A549 (cell line): ENCODE results near the gene AKAP17A. TPM values are rescaled to one million over a fixed set of nuclear protein-coding genes. Genes with fewer than 3 reads are reported as not detected.

Experiments
- ATAC-seq, 2 experiments: fragments of 200-7000 bp in 1 of 2; fragments of >200 bp in 1 of 2; cut with Nextera tagmentation in 1 of 2; cut with Tn5 transposase in 1 of 2; 3 replicates each; pipeline versions ENCODE4 v1.8.0 to v1.9.1; 2018 to 2020; ENCODE audit warnings: mild to moderate bottlenecking in 1 of 2, moderate library complexity in 1 of 2
- CTCF ChIA-PET: fragments of 300-600 bp; sonication (Branson Sonifier 250); formaldehyde crosslinking; extraction: SDS; loops from one replicate; lab custom pipeline; 2021; ENCODE audit warnings: antibody characterized with exemption, inconsistent platforms; lab: Yijun Ruan, JAX
- POLR2A ChIA-PET: fragments of 350-600 bp; formaldehyde crosslinking; extraction: SDS; loops from one replicate; lab custom pipeline; 2021; ENCODE audit warnings: antibody characterized with exemption, inconsistent platforms; lab: Yijun Ruan, JAX
- DNase-seq, 2 experiments: peaks; one replicate each; pipeline versions ENCODE4 v3.0.0 to v3.0.0-alpha.2; 2011 to 2016; ENCODE audit warnings: low read depth in 1 of 2, low spot score in 1 of 2
- FAIRE-seq: peaks from 2 replicates; lab custom pipeline; 2011; peaks lifted over from hg19 to GRCh38; lab: Jason Lieb, UNC
- H3K27ac ChIP-seq, 2 experiments: fragments of >200 bp; sonication (Bioruptor Twin); formaldehyde crosslinking; 3 replicates each; pipeline ENCODE4 v1.5.1; 2016 to 2017
- H3K4me1 ChIP-seq: fragments of >200 bp; sonication (Bioruptor Twin); formaldehyde crosslinking; 3 replicates; pipeline ENCODE4 v1.6.1; 2016
- H3K4me2 ChIP-seq: fragments of >200 bp; sonication (Bioruptor Twin); formaldehyde crosslinking; 3 replicates; pipeline ENCODE4 v1.6.1; 2016
- H3K4me3 ChIP-seq: fragments of >200 bp; sonication (Bioruptor Twin); formaldehyde crosslinking; 3 replicates; pipeline ENCODE4 v1.5.1; 2016
- H3K9me3 ChIP-seq: fragments of >200 bp; sonication (Bioruptor Twin); formaldehyde crosslinking; 3 replicates; pipeline ENCODE4 v1.6.1; 2016
- BCL3 ChIP-seq: fragments of >200 bp; sonication (Bioruptor Twin); formaldehyde crosslinking; IDR thresholded peaks from 3 replicates; pipeline ENCODE4 v1.6.1; 2016
- BHLHE40 ChIP-seq: IDR thresholded peaks from 2 replicates; pipeline ENCODE4 v1.6.1; 2012; ENCODE audit warnings: low read depth, low read length, inconsistent platforms
- CBX2 ChIP-seq: fragments of 200-600 bp; sonication (generic); IDR thresholded peaks from 2 replicates; pipeline ENCODE4 v1.6.1; 2016; ENCODE audit warnings: low read depth, mild to moderate bottlenecking, borderline replicate concordance
- CBX8 ChIP-seq: fragments of 200-600 bp; sonication (generic); IDR thresholded peaks from 2 replicates; pipeline ENCODE4 v1.6.1; 2016
- CHD2 ChIP-seq: fragments of 150-350 bp; IDR thresholded peaks from 2 replicates; pipeline ENCODE4 v1.6.1; 2014; ENCODE audit warnings: low read length; ENCODE audit not compliant: partially characterized antibody
- EHF ChIP-seq: fragments of 250-450 bp; sonication (Bioruptor Pico); IDR thresholded peaks from 2 replicates; pipeline ENCODE4 v1.5.0; 2020; ENCODE audit warnings: mild to moderate bottlenecking
- ESRRA ChIP-seq: fragments of 150-350 bp; IDR thresholded peaks from 2 replicates; pipeline ENCODE4 v1.6.1; 2014; ENCODE audit warnings: mild to moderate bottlenecking, low read length, borderline replicate concordance
- FOSB ChIP-seq: fragments of 250-450 bp; sonication (Bioruptor Pico); IDR thresholded peaks from 2 replicates; pipeline ENCODE4 v1.5.0; 2020; ENCODE audit warnings: mild to moderate bottlenecking, moderate library complexity
- FOSL2 ChIP-seq, 2 experiments: fragments of 450-650 bp in 1 of 2; fragments of >200 bp in 1 of 2; sonication (Bioruptor Twin) in 1 of 2; formaldehyde crosslinking; IDR thresholded peaks; 2 replicates each; pipeline versions ENCODE4 v1.5.0 to v1.6.1; 2016 to 2020; ENCODE audit warnings: mild to moderate bottlenecking in 1 of 2, moderate library complexity in 1 of 2
- HEYL ChIP-seq: fragments of 250-450 bp; sonication (Bioruptor Pico); IDR thresholded peaks from 2 replicates; pipeline ENCODE4 v1.8.0; 2021; ENCODE audit warnings: mild to moderate bottlenecking, moderate library complexity
- HOXB5 ChIP-seq: fragments of 250-450 bp; sonication (Bioruptor Pico); IDR thresholded peaks from 2 replicates; pipeline ENCODE4 v1.5.0; 2020; ENCODE audit warnings: mild to moderate bottlenecking, moderate library complexity
- JUN ChIP-seq, 2 experiments: fragments of >200 bp; sonication (Bioruptor Twin); formaldehyde crosslinking; IDR thresholded peaks; 2 replicates in 1 of 2; 3 replicates in 1 of 2; pipeline ENCODE4 v1.6.1; 2016 to 2017
- MAX ChIP-seq: IDR thresholded peaks from 2 replicates; pipeline ENCODE4 v1.6.1; 2012
- MYC ChIP-seq: IDR thresholded peaks from 2 replicates; pipeline ENCODE4 v1.6.1; 2012; ENCODE audit warnings: mild to moderate bottlenecking, inconsistent platforms, low read length, improper control_type of control experiment, borderline replicate concordance
- NFE2L2 ChIP-seq: fragments of 150-350 bp; conservative IDR thresholded peaks from 2 replicates; pipeline ENCODE4 v1.6.1; 2014; ENCODE audit warnings: low read length
- NPAS2 ChIP-seq: fragments of 250-450 bp; sonication (Bioruptor Pico); IDR thresholded peaks from 2 replicates; pipeline ENCODE4 v1.8.0; 2022; ENCODE audit warnings: mild to moderate bottlenecking, moderate library complexity, borderline replicate concordance
- PBX3 ChIP-seq: IDR thresholded peaks from 2 replicates; pipeline ENCODE4 v1.6.1; 2012
- PHF8 ChIP-seq: fragments of 200-600 bp; sonication (generic); IDR thresholded peaks from 2 replicates; pipeline ENCODE4 v1.6.1; 2016; ENCODE audit warnings: low read depth, mild to moderate bottlenecking, antibody characterized with exemption, moderate library complexity, borderline replicate concordance
- RAD21 ChIP-seq, 2 experiments: fragments of >200 bp in 1 of 2; sonication (Bioruptor Twin) in 1 of 2; formaldehyde crosslinking in 1 of 2; IDR thresholded peaks in 1 of 2; conservative IDR thresholded peaks in 1 of 2; 2 replicates in 1 of 2; 3 replicates in 1 of 2; pipeline ENCODE4 v1.6.1; 2012 to 2018; ENCODE audit warnings: inconsistent platforms in 1 of 2
- RCOR1 ChIP-seq: fragments of 150-350 bp; IDR thresholded peaks from 2 replicates; pipeline ENCODE4 v1.6.1; 2014; ENCODE audit warnings: antibody characterized with exemption, low read length, low read depth
- RFX5 ChIP-seq: fragments of 450-650 bp; IDR thresholded peaks from 2 replicates; pipeline ENCODE4 v1.7.1; 2014; ENCODE audit warnings: antibody characterized with exemption, mild to moderate bottlenecking, moderate library complexity
- RNF2 ChIP-seq: fragments of 200-600 bp; sonication (generic); IDR thresholded peaks from 2 replicates; pipeline ENCODE4 v1.6.1; 2016; ENCODE audit warnings: low read depth, mild to moderate bottlenecking, antibody characterized with exemption, moderate library complexity, borderline replicate concordance
- SMC3 ChIP-seq: fragments of >200 bp; sonication (Bioruptor Twin); formaldehyde crosslinking; IDR thresholded peaks from 3 replicates; pipeline ENCODE4 v1.6.1; 2018; ENCODE audit warnings: inconsistent platforms
- SREBF2 ChIP-seq: fragments of 450-650 bp; IDR thresholded peaks from 2 replicates; pipeline ENCODE4 v1.6.1; 2014; ENCODE audit warnings: mild to moderate bottlenecking, moderate library complexity
- TFCP2L1 ChIP-seq: fragments of 250-450 bp; sonication (Bioruptor Pico); IDR thresholded peaks from 2 replicates; pipeline ENCODE4 v1.5.0; 2021; ENCODE audit warnings: mild to moderate bottlenecking
- TP53 ChIP-seq: fragments of 250-450 bp; sonication (Bioruptor Pico); IDR thresholded peaks from 2 replicates; pipeline ENCODE4 v1.5.0; 2021; ENCODE audit warnings: mild to moderate bottlenecking, moderate library complexity
- USF2 ChIP-seq: fragments of 450-650 bp; IDR thresholded peaks from 2 replicates; pipeline ENCODE4 v1.6.1; 2014; ENCODE audit warnings: antibody characterized with exemption
- ZNF302 ChIP-seq: fragments of 250-450 bp; sonication (Bioruptor Pico); IDR thresholded peaks from 2 replicates; pipeline ENCODE4 v1.9.0; 2021; ENCODE audit warnings: inconsistent platforms, mild to moderate bottlenecking, moderate library complexity
- ZSCAN20 ChIP-seq: fragments of 250-450 bp; sonication (Bioruptor Pico); IDR thresholded peaks from 2 replicates; pipeline ENCODE4 v1.8.0; 2022; ENCODE audit warnings: mild to moderate bottlenecking, moderate library complexity
- WGBS: methylation state at CpG from one replicate; pipeline ENCODE4 v1.1.6; 2017; ENCODE audit errors: missing lambda C conversion rate; 5-methylcytosine and 5-hydroxymethylcytosine counted together
- polyA minus RNA-seq: library from RNA; depleted of rRNA, polyadenylated mRNA; stranded (reverse); fragments of >200 nt; gene quantifications from 2 replicates; pipeline ENCODE4 v1.2.3, GENCODE V29; 2011; rRNA and poly(A)+ RNA removed
- polyA plus RNA-seq, 4 experiments: library from polyadenylated mRNA; depleted of rRNA in 3 of 4; stranded (reverse); fragments of >200 nt; fragmentation: RNase III in 1 of 4; extraction: RNeasy Plus Mini Kit Qiagen cat#74134 plus additional on column Dnase treatment in 1 of 4; gene quantifications; 2 replicates in 3 of 4; 3 replicates in 1 of 4; pipeline ENCODE4 v1.2.3, GENCODE V29; 2011 to 2017
- TF ChIP-seq, protein P1 (sequence below): IDR thresholded peaks from 2 replicates; pipeline ENCODE4 v1.6.1; 2012; ENCODE audit warnings: low read depth, borderline replicate concordance

AKAP17A gene
- polyA plus RNA-seq (2011; rRNA removed) (18.0 and 24.9 TPM in 2 replicates), polyA plus RNA-seq (2017; fragmentation: RNase III; extraction: RNeasy Plus Mini Kit Qiagen cat#74134 plus additional on column Dnase treatment) (27.3 to 32.9 TPM (median 32.5 TPM) in 3 replicates), polyA minus RNA-seq (10.9 and 14.5 TPM in 2 replicates)
- polyA plus RNA-seq (2012; cell fraction: cytosol; rRNA removed) = 39.4 and 42.5 TPM in 2 replicates
- 110 and 134 TPM in 2 replicates for polyA plus RNA-seq (2012; cell fraction: nucleus; rRNA removed)

- DNase-seq = peak; percentile 88 to 96
- CTCF ChIA-PET = no interaction called here
- 6% methylated on average over 5 of the region's 66 CpGs for WGBS
- peak; percentile 93 to 94 for ATAC-seq
- H3K9me3 ChIP-seq = no peaks in the 10 kb centered on the region
- POLR2A ChIA-PET = no interaction called here
- peak within 1 kb of the TSS; percentile 99 for H3K4me3 ChIP-seq
- peak; percentile 80 for FAIRE-seq
- H3K27ac ChIP-seq = peak within 1 kb of the TSS; percentile 99
- TF ChIP-seq BHLHE40 (no peak), FOSB (no peak), CBX8 (no peak), ZNF302 (CRISPR knock-in tag) (no peak), FOSL2 (IDR thresholded peaks at IDR 0.05) (no peak), FOSL2 (CRISPR knock-in tag; IDR thresholded peaks at IDR 0.05) (peak; percentile 56), PBX3 (no peak), RFX5 (no peak), NPAS2 (CRISPR knock-in tag) (no peak), RNF2 (no peak), PHF8 (0 out of 2 replicates have a peak, but pooled peaks have one; percentile 34), CHD2 (no peak), HEYL (CRISPR knock-in tag) (no peak), RAD21 (conservative IDR thresholded peaks at IDR 0.05 in 1 of 2, IDR thresholded peaks at IDR 0.05 in 1 of 2) (no peak), MYC (no peak), HOXB5 (CRISPR knock-in tag) (no peak), TFCP2L1 (CRISPR knock-in tag) (no peak), USF2 (no peak), ESRRA (no peak), SMC3 (no peak), SREBF2 (no peak), RCOR1 (no peak), BCL3 (peak; percentile 73; the same call in 2 of the 3 replicates), ZSCAN20 (no peak), TP53 (CRISPR knock-in tag) (no peak), JUN (IDR thresholded peaks at IDR 0.05) (peak in 1 of 2 experiments; percentile 87; a peak in 3 of 5 replicates), MAX (peak; percentile 56), EHF (CRISPR knock-in tag) (no peak), NFE2L2 (no peak), CBX2 (no peak)
- TF ChIP-seq, protein P1, sequence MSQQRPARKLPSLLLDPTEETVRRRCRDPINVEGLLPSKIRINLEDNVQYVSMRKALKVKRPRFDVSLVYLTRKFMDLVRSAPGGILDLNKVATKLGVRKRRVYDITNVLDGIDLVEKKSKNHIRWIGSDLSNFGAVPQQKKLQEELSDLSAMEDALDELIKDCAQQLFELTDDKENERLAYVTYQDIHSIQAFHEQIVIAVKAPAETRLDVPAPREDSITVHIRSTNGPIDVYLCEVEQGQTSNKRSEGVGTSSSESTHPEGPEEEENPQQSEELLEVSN = peak; percentile 44; the same call in 1 of the 2 replicates
- TF ChIP-seq, all 56 proteins: peak for 6
- Histone ChIP-seq H3K4me1 (peaks cover 13% of the 10 kb centered on the region; the same call in 2 of the 3 replicates), H3K4me2 (peak within 1 kb of the TSS; percentile 80)
Observed at GRCh38 chrX:1591102-1591862, at the start of gene AKAP17A. AKAP17A (plus strand) TSS chrX:1591604; CDS start chrX:1593463, 1,859 bp downstream.
